GM19324 (cell line): ENCODE results near the gene STX5.
"Not testable (repeated sequence)": the region's sequence is repeated elsewhere in the genome, so short reads cannot be mapped to it uniquely, and the experiment has no call there.

ENCODE experiments used
- ATAC-seq: cut with Tn5 transposase; IDR thresholded peaks from one replicate; pipeline ENCODE4 v1.9.1; 2021; ENCODE audit warnings: mild to moderate bottlenecking, moderate library complexity; ENCODE audit not compliant: unreplicated experiment, low FRiP score

The STX5 gene

DNA sequence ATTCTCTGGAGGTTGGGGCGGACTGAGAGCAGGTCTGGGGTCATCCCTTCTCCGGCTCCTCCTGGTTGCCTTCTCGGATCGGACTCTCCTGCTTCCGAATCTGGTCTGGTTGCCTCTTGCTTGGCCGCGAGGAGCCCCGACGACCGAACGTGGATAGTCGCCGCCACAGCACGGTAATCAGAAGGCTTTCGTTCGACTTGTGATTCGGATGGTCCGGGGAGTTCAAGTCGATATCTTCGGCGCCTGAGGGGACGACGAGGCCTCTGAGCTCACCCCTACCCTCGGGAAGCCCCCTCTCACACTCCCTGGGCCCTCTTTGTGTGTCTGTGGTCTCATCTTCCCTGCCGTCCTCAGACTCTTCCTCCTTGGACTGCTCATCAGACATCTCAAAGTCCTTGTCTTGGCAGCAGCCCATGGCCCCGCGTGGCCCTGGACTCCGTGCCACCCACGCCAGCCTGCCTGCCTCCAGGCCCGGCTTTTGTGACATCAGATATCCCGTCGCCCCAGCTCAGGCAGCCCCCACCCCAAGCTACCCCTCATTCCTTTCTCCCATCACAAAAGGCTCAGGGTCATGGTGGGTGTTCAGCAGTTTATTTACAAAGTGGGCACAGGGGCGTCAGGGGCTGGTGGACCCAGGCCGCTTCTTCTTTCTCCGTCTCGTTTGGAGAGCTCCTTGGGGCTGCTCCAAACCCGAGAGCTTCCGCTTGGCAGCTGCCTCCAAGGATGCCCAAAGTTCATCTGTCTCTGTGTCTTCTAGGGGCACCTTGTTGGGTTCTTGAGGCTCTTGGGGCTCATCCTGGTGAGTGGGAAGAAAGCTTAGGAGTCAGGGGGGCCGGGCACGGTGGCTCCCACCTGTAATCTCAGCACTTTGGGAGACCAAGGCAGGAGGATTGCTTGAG lies 734 bp upstream of the STX5 start, which contains the start of gene TEX54:
Gene TEX54 (minus strand): TSS at position 506 of the 899 bp plus-strand sequence.
- ATAC-seq = peak; percentile 14

DNA sequence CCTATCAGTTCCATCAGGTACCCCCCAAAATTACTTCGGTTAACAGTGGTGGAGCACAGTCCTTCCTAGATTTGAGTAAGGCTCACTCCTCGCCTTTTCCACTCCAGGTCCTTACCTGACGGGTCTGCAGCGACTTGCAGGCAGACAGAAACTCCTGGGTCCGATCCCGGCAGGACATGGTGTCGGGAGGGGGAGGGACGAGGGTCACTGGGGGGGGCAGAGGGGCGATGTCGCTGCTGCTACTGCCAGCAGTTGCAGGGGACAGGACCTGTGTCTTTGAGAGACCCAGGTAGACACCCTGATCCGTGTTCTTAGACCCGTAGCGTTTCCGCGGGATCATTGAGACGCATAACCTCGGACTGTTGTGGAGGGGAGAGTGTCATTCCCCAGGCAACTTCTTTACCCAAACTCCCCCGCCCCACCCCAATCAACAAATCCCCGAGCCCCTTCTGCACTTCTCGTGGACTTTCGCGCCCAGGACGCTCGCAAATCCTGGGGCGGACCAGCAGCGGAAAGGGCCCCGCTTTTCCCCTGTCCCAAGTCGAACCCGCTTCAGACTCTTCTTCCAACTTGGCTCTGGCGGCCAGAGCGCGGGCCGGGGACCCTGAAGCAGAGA lies 839 bp downstream of the STX5 start:
- no peak for ATAC-seq

DNA sequence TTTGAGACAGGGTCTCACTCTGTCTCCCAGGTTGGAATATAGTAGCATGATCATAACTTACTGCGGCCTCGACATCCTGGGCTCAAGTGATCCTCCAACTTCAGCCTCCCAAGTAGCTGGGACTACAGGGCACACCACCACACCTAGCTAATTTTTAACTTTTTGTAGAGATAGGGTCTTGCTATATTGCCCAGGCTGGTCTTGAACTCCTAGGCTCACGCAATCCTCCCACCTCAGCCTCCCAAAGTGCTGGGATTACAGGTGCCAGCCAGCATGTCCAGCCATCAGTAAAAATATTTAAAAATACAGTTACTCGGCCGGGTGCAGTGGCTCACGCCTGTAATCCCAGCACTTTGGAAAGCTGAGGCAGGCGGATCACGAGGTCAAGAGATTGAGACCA lies 3.7 kb downstream of the STX5 start:
- not testable (repeated sequence) for ATAC-seq

GRCh38 chr11:62823677-62824076 lies 8.2 kb downstream of the STX5 start:
- no peak for ATAC-seq

DNA sequence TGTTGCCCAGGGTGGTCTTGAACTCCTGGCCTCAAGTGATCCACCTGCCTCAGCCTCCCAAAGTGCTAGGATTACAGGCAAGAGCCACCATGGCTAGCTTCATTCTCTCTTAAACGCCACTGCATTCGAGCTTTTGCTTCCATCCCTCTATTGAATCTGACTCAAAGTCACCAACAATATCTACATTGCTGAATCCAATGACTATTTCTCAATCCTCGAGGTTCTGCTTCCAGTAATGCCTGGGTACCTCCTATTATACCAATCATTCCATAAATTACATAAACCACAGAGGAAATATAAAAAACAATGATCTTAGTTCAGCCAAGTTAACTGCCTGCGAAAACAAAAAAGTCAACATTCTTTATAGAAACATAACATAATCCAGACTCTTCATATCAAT lies 14.7 kb downstream of the STX5 start:
- no peak for ATAC-seq

DNA sequence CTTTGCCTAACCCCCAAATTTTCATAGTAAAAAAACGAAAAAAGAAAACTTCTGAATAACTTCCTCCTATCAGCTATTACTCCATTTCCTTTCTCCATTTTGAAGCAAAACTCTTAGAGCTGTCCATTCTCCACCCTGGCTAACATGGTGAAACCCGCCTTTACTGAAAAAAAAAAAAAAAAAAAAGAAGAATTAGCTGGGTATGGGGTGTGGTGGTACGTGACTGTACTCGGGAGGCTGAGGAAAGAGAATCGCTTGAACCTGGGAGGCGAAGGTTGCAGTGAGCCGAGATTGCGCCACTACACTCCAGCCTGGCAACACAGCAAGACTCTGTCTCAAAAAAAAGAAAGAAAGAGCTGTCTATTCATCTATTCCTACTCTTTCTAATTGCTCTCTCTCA lies 15.3 kb downstream of the STX5 start:
- ATAC-seq = no peak

DNA sequence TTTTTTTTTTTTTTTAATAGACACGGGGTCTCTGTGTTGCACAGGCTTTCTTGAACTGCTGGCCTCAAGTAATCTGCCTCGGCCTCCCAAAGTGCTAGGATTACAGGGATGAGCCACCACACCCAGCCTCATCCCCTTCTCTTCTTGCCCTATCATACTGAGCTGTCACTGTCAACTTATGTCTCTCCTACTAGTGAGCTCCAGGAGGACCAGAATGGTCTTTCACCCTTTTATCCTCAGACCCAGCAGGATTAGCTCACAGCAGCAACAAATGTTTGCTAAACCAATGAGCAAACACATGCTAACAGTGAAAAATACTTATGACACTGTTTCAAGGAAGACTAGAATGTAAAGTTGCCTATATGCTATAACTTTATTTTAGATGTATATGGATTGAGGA lies 20.2 kb downstream of the STX5 start:
- ATAC-seq = no peak

DNA sequence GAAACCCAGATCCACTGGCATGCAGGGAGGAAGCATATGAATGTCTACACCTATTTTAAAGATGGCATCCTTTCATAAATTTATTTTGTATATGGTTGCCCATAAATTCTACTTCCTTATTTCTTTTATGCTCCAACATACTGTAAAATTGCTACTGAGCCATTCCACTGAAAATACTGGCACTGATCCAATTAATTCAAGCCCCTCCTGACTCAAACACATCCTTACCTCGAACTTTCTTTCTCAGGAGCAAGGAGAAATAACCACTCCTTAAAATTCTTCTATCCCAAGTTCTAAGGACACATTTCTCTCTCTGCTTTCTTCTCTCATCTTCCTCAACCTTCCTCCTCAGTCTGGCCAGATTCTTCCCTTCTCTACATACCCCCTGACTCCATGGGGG lies 21.1 kb downstream of the STX5 start:
- no peak for ATAC-seq

DNA sequence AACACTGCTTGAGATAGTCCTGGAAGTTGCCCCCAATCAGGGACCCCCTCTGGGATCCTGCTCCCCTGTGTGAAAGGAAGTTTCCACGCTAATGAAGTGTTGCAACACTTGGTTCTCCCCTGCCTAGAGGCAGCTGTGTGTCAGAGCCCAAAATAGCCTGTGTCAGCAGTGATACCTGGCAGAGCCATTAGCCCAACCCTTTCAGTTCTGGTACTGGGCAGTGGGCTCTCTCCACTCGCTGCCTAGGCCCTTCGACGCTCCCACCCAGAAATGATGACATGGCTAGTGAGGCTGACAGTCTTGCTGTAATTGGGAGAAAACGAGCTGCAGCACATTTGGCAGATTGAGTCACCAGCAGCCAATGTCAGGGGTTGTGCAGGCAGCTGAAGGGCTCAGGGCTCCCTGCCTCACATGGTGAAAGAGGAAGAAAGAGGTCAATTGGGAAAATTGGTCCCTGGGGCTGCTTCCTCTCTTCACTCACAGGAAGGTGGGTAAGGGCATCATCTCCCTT lies 25.2 kb downstream of the STX5 start:
- ATAC-seq = no peak

DNA sequence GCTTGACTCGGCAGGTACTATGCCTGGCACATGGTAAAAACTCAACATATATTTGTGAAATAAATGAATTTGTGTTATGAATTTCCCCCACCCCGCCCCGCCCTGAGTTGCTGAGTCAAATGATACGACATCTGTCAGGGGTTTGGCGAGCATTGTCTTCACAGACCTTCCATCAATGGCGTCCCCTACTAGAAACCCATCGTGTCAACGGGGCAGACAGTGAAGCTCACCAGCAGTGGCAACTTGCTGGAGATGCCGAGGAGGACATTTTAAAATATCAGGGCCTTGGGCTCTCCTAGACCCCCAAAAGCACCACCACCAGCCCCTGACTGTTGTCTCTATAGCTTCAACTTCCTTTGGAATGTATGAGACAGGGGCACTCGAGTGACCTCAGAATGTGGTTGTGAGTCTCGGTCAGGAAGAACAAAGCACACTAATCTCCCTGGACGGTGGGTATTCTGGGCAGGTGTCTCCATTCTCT lies 25.9 kb downstream of the STX5 start:
- ATAC-seq = no peak

- ATAC-seq = peak; percentile 94
Observed at GRCh38 chr11:62805076-62805892, 26.6 kb downstream of the STX5 start, which contains the start of gene NXF1. Gene NXF1 (minus strand): TSS chr11:62805440. CDS start chr11:62805356, 84 bp downstream.

DNA sequence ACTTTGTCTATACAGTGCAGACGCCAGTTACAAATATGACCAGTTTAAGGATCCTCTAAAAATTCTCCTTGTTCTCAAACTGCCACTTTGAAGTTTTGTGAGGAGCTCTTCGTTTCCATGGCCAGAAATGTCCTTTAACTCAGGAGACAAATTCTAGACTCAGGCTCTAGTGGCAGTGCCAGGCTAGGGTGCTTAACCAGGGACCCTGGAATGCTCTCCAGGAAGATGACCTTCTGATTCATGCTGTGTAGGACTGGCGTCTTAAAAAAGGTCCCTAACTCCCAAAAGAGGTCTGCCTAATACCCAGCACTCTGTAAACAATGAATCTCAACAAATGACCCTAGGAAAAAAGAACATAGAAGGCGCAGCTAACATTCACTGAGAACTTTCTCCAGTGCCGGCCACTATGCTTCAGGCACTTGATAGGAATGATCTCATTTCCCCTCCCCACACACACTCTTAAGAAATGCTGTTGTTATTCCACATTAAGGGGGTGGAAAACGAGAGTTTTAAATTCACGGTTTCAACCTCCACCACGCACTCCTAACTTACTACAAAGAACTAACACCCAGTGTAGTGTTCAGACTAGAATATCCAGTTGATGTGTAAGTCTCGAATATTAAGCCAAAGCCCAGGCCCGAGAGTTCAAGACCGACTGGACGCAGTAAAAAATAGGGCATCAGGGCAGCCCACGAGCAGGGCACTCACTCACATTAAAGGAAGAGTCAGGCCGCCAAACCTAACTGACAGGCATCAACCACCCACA lies 27.4 kb downstream of the STX5 start:
- no peak for ATAC-seq

DNA sequence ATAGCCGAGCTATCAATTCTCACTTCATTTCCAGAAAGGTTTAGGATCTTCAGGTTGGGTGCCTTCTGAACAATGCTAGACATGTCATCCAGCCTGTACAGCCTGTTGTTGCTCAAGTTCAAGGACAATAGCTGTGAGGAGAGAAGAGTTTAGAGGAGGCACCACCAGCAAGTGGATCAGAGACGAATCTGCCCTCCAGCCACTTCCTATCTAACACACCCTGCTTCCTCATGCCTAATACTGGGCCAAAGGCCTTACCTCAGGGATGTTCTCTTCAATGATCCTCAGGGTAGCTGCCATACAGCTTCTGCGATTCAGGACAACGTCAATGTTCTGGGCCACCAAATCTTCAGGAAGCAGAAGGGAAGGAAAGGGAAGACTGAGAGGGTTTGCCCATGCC lies 30.8 kb downstream of the STX5 start:
- no peak for ATAC-seq

- ATAC-seq = no peak
Observed at GRCh38 chr11:62799486-62799885, 32.4 kb downstream of the STX5 start.

GRCh38 chr11:62796281-62796680 lies 35.6 kb downstream of the STX5 start:
- ATAC-seq = no peak

GRCh38 chr11:62794201-62794775 lies 37.6 kb downstream of the STX5 start:
- ATAC-seq = no peak

DNA sequence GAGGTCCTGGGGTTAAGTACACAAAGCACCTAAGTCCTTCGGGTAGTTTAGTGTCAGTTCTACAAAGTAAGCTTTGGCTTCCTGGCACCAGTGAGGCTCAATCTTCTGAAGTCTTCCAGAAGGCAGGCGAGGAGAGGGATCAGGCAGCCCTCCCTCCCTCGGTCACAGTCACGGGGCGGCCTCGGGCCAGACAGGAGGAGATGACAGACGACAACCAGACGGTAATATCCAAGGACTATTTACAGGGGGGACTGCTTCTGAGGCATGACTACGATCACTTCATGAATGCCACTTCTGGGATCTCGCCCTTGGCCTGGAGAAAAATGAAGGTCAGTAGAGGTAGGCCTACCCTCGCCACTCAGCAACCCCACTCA lies 39.7 kb downstream of the STX5 start:
- ATAC-seq = no peak

GRCh38 chr11:62791501-62792201 lies 40.2 kb downstream of the STX5 start, which contains the start of gene TMEM223:
Gene TMEM223 (minus strand): TSS chr11:62792006. CDS start chr11:62791994, 12 bp downstream.
- ATAC-seq = peak; percentile 60

GRCh38 chr11:62789576-62789975 lies 42.3 kb downstream of the STX5 start:
- ATAC-seq = no peak
